ENCODE data around the gene C14orf119. TPM values are rescaled to one million over a fixed set of nuclear protein-coding genes. Genes with fewer than 3 reads are reported as not detected.

Gene C14orf119
- total and polyA plus RNA-seq, 12 donors = 23.9 to 206 (median 51.8) TPM

- peaks cover 0 to 63% of the 10 kb centered on the region in 2 donors for H3K36me3 ChIP-seq (replicated peaks in 1 of 2)
- H3K4me1 ChIP-seq (replicated peaks in 1 of 2) = peaks cover 21 to 48% of the 10 kb centered on the region in 2 donors
- peak; percentile 85 to 95 (median 87) for DNase-seq
- TF ChIP-seq, protein P1, sequence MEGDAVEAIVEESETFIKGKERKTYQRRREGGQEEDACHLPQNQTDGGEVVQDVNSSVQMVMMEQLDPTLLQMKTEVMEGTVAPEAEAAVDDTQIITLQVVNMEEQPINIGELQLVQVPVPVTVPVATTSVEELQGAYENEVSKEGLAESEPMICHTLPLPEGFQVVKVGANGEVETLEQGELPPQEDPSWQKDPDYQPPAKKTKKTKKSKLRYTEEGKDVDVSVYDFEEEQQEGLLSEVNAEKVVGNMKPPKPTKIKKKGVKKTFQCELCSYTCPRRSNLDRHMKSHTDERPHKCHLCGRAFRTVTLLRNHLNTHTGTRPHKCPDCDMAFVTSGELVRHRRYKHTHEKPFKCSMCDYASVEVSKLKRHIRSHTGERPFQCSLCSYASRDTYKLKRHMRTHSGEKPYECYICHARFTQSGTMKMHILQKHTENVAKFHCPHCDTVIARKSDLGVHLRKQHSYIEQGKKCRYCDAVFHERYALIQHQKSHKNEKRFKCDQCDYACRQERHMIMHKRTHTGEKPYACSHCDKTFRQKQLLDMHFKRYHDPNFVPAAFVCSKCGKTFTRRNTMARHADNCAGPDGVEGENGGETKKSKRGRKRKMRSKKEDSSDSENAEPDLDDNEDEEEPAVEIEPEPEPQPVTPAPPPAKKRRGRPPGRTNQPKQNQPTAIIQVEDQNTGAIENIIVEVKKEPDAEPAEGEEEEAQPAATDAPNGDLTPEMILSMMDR (IDR thresholded peaks at IDR 0.05) = peak; percentile 98 to 100 (median 99)
- no peak for TF ChIP-seq POLR2A (IDR thresholded peaks at IDR 0.05)
- no peak overlapping the region for H3K4me3 ChIP-seq
- H3K27ac ChIP-seq = peak overlapping the region in 3 of 5 donors; percentile 18 to 67 (median 66)
- WGBS, 4 donors = 15 to 21% (median 18%) methylated on average over 8 of the region's 8 CpGs
- no peaks in the 10 kb centered on the region for H3K27me3 ChIP-seq
- intact Hi-C loops (cut with DNase I) = loop anchor here (5.0 kb wide), 2 partner anchors 33 to 43 kb away; partner anchors contain the start of gene CIROP (in 1 of the 2)
- no peaks in the 10 kb centered on the region for H3K9me3 ChIP-seq (replicated peaks in 1 of 3)
These were observed 26.4 kb upstream of the C14orf119 start for GRCh38 chr14:23068789-23069412.

GRCh38 chr14:23069413-23069806, 25.9 kb upstream of the C14orf119 start:
- H3K27ac ChIP-seq = peak overlapping the region in 3 of 5 donors; percentile 18 to 67 (median 66)
- TF ChIP-seq POLR2A (IDR thresholded peaks at IDR 0.05) = no peak
- TF ChIP-seq, protein P1 (IDR thresholded peaks at IDR 0.05) = no peak
- H3K36me3 ChIP-seq (replicated peaks in 1 of 2) = peaks cover 0 to 63% of the 10 kb centered on the region in 2 donors
- H3K9me3 ChIP-seq (replicated peaks in 1 of 3) = no peaks in the 10 kb centered on the region
- DNase-seq = peak in 1 of 7 donors; percentile 3
- no peak overlapping the region for H3K4me3 ChIP-seq
- no peaks in the 10 kb centered on the region for H3K27me3 ChIP-seq
- intact Hi-C loops (cut with DNase I) = loop anchor here (5.0 kb wide), 2 partner anchors 33 to 43 kb away; partner anchors contain the start of gene CIROP (in 1 of the 2)
- WGBS, 4 donors = 64 to 69% (median 69%) methylated on average over 4 of the region's 4 CpGs
- peaks cover 21 to 48% of the 10 kb centered on the region in 2 donors for H3K4me1 ChIP-seq (replicated peaks in 1 of 2)

DNA sequence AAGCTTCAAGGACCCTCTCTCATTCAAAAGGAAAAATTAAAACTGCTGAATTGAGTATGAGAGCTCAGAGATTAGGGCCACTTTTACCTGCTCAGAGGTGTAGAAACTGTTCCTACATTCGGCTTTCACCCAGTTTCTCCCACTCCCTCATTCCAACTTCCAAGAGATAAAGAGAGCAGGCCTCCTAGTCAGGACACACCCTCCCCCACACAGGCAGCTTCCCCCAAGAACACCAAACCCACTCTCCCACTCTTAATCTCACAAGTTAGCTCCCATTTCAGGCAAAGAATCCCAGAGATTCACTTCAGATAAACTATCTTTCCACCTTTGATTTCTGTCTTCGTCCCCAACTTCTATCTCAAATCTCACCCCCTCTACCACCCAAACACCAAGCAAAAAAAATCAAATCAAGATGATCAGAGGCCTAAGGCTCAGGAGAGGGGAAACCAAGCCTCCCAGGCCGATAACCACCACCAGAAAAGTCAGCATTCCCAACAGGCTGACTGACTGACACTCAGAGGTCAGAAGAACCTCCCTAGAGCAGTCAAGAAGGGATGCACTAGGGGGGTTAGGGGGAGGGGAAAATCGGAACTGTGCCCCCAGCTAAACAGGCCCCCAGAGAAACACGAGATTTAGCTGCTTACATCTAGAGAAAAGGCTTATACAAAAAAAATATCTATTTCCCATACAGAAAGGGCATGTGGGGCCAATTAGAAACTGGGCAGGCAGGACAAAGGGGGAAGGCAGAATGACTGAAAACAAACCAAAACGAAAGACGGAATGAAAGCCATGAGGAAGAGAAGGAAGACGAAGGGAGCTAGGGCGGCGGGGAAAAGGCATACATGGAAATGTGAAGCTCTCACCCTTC, 24.8 kb upstream of the C14orf119 start:
- DNase-seq = peak in 2 of 7 donors; percentile 13 to 47
- peak overlapping the region in 2 of 4 donors; percentile 47 to 69 for H3K4me3 ChIP-seq
- no peaks in the 10 kb centered on the region for H3K27me3 ChIP-seq
- H3K4me1 ChIP-seq (replicated peaks in 1 of 2) = peaks cover 21 to 41% of the 10 kb centered on the region in 2 donors
- TF ChIP-seq, protein P1 (IDR thresholded peaks at IDR 0.05) = no peak
- TF ChIP-seq POLR2A (IDR thresholded peaks at IDR 0.05) = no peak
- H3K36me3 ChIP-seq (replicated peaks in 1 of 2) = peaks cover 0 to 62% of the 10 kb centered on the region in 2 donors
- intact Hi-C loops (cut with DNase I) = no loop called here
- no peaks in the 10 kb centered on the region for H3K9me3 ChIP-seq (replicated peaks in 1 of 3)
- WGBS, 4 donors = 8 to 9% (median 8%) methylated on average over 10 of the region's 10 CpGs
- peak overlapping the region in 4 of 5 donors; percentile 18 to 86 (median 70) for H3K27ac ChIP-seq

Data from adrenal gland (tissue), 12 donors.